Stomach (tissue), 4 donors: ENCODE results near the gene TSC22D1.

Experiments
- CTCF ChIP-seq, 7 experiments: fragments of 450-650 bp in 4 of 7; fragments of 200-600 bp in 3 of 7; sonication (generic) in 3 of 7; IDR thresholded peaks; one replicate each; pipeline ENCODE4 v1.5.1; 2016 to 2019; ENCODE audit warnings: antibody characterized with exemption in 7 of 7, control low read depth in 2 of 7, mild to moderate bottlenecking in 1 of 7
- EP300 ChIP-seq: sonication (generic); formaldehyde crosslinking; IDR thresholded peaks from one replicate; pipeline ENCODE4 v1.6.1; 2017; ENCODE audit warnings: antibody characterized with exemption

GRCh38 chr13:44459674-44460073 is 116.5 kb downstream of the TSC22D1 start:
- TF ChIP-seq CTCF (IDR thresholded peaks at IDR 0.05) (no peak), EP300 (no peak)
